H1 (cell line): ENCODE results near the gene NAB1. TPM values are rescaled to one million over a fixed set of nuclear protein-coding genes. Genes with fewer than 3 reads are reported as not detected.

ENCODE experiments used
- ASH2L ChIP-seq: fragments of 200-600, 300-600 bp; sonication (generic); IDR thresholded peaks from one replicate; pipeline ENCODE4 v1.7.1; 2017; ENCODE audit warnings: low read length
- BCL11A ChIP-seq, 2 experiments: IDR thresholded peaks; one replicate each; pipeline ENCODE4 v1.6.1; 2011; ENCODE audit warnings: low read depth in 2 of 2, low read length in 2 of 2, mild to moderate bottlenecking in 2 of 2
- BRCA1 ChIP-seq: IDR thresholded peaks from 2 replicates; pipeline ENCODE4 v1.6.1; 2012; ENCODE audit warnings: low read depth, low read length, improper control_type of control experiment
- CEBPB ChIP-seq: IDR thresholded peaks from 2 replicates; pipeline ENCODE4 v1.6.1; 2012; ENCODE audit warnings: low read depth, low read length
- EP300 ChIP-seq, 2 experiments: IDR thresholded peaks; 1 replicate in 1 of 2; 2 replicates in 1 of 2; pipeline ENCODE4 v1.6.1; 2011 to 2012; ENCODE audit warnings: low read depth in 2 of 2, low read length in 2 of 2, mild to moderate bottlenecking in 2 of 2, borderline replicate concordance in 1 of 2, inconsistent platforms in 1 of 2, moderate library complexity in 1 of 2
- GABPA ChIP-seq: IDR thresholded peaks from 2 replicates; pipeline ENCODE4 v1.6.1; 2011; ENCODE audit warnings: mild to moderate bottlenecking, low read length, moderate library complexity, borderline replicate concordance; ENCODE audit not compliant: insufficient read depth
- JUN ChIP-seq: IDR thresholded peaks from 2 replicates; pipeline ENCODE4 v1.6.1; 2011; ENCODE audit warnings: low read depth, mild to moderate bottlenecking, improper control_type of control experiment, low read length
- JUND ChIP-seq: IDR thresholded peaks from 2 replicates; pipeline ENCODE4 v1.6.1; 2011; ENCODE audit warnings: mild to moderate bottlenecking, improper control_type of control experiment, low read length
- MAFK ChIP-seq: IDR thresholded peaks from 2 replicates; pipeline ENCODE4 v1.6.1; 2012; ENCODE audit warnings: low read depth, mild to moderate bottlenecking, improper control_type of control experiment, low read length
- MAX ChIP-seq: IDR thresholded peaks from 2 replicates; pipeline ENCODE4 v1.6.1; 2012; ENCODE audit warnings: inconsistent platforms
- POLR2A ChIP-seq, 2 experiments: IDR thresholded peaks; 1 replicate in 1 of 2; 2 replicates in 1 of 2; pipeline ENCODE4 v1.6.1; 2011; ENCODE audit warnings: low read depth in 2 of 2, low read length in 2 of 2, mild to moderate bottlenecking in 2 of 2; ENCODE audit errors: control extremely low read depth in 1 of 2
- RBBP5 ChIP-seq: IDR thresholded peaks from 2 replicates; pipeline ENCODE4 v1.7.1; 2012; ENCODE audit warnings: low read depth, mild to moderate bottlenecking, inconsistent platforms, low read length, moderate library complexity, borderline replicate concordance
- SAP30 ChIP-seq: fragments of 300-600 bp; sonication (generic); IDR thresholded peaks from 2 replicates; pipeline ENCODE4 v1.7.1; 2012; ENCODE audit warnings: low read length, moderate library complexity, mild to moderate bottlenecking, inconsistent platforms; ENCODE audit not compliant: insufficient read depth, insufficient replicate concordance
- SUZ12 ChIP-seq: fragments of 200-600 bp; sonication (generic); IDR thresholded peaks from 2 replicates; pipeline ENCODE4 v1.6.1; 2012; ENCODE audit warnings: mild to moderate bottlenecking, inconsistent platforms, low read length, moderate library complexity, mixed read lengths
- TEAD4 ChIP-seq: IDR thresholded peaks from 2 replicates; pipeline ENCODE4 v1.6.1; 2012; ENCODE audit warnings: low read depth, low read length, inconsistent platforms, mixed read lengths
- polyA plus RNA-seq, 7 experiments: library from polyadenylated mRNA; depleted of rRNA in 3 of 7; stranded (reverse) in 5 of 7; unstranded in 2 of 7; fragments of >200 nt in 5 of 7; fragments of 200-250 nt in 2 of 7; gene quantifications; 1 replicate in 5 of 7; 2 replicates in 1 of 7; 4 replicates in 1 of 7; pipeline versions ENCODE4 v1.2.1 to v1.2.3, GENCODE V29; 2011 to 2013; ENCODE audit warnings: missing spikeins in 2 of 7, mixed read lengths in 2 of 7
- total RNA-seq: library from RNA; stranded (reverse); fragmentation: NEBNext Ultra II Directional; extraction: Animal tissue kit (Norgen Biotek cat#: 25700); gene quantifications from 2 replicates; pipeline ENCODE4 v1.2.1, GENCODE V29; 2021

Gene NAB1
- total and polyA plus RNA-seq, 2 of the 8 experiments (the other 6 are each of a cell fraction or from before 2014, with no cell fraction given), result 8.5 to 28.6 TPM

DNA sequence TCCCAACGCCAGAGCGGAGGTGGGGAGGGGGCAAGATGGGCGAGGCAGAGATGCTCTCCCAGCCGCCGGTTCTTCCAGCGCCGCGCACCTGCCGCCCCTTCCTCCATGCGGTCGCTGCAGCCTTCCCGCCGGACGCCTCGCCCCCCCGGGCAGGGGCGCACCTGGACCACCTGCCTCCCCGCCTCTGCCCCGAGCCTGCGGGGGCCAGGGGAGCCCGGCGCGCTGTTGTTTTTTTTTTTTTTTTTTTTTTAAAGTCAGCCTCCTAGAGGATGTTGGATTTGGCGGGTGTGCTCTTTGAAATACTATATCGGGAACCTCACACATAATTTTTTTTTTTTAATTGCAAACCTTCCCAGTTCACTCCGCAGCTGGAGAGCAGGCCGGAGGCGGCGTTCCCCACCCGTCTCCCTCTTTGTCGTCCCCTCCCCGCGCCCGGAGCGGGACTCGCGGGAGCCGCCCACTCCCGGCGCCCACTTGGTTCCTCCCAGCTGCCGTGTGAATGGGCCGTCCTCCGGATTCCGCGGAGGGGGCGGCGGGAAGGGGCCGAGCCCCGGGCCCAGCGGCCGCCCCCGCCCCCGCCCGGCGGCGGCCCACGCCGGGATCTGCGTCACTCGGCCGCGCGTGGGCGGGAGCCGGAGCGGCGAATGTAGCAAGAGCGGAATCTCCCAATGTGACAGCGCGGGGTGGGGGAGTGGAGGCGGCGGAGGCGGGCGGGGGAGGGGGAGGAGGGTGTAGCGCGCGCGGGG lies 421 bp upstream of the NAB1 start (continued):
- TF ChIP-seq MAFK, result no peak
- TF ChIP-seq TEAD4, result no peak
- TF ChIP-seq BRCA1, result no peak
- TF ChIP-seq GABPA, result no peak
- no peak for TF ChIP-seq BCL11A (IDR thresholded peaks at IDR 0.05; ENCODE audit: low read depth in 2 of 2, low read length in 2 of 2)
- no peak for TF ChIP-seq CEBPB
- 0 out of 2 replicates have a peak, but pooled peaks have one; percentile 11 for TF ChIP-seq JUND
- peak; percentile 76 for TF ChIP-seq MAX
- no peak for TF ChIP-seq EP300 (IDR thresholded peaks at IDR 0.05; ENCODE audit: borderline replicate concordance in 1 of 2, low read depth in 2 of 2, low read length in 2 of 2)
- no peak for TF ChIP-seq POLR2A (IDR thresholded peaks at IDR 0.05; ENCODE audit: control extremely low read depth in 1 of 2, low read depth in 2 of 2, low read length in 2 of 2)
- peak; percentile 84 for TF ChIP-seq ASH2L
- TF ChIP-seq RBBP5, result 0 out of 2 replicates have a peak, but pooled peaks have one; percentile 22
- TF ChIP-seq SUZ12, result no peak
- no peak for TF ChIP-seq SAP30
- TF ChIP-seq JUN, result no peak
